NCI-H226 (cell line): ENCODE data around the gene TMEM60.
"Not testable (repeated sequence)": the region's sequence is repeated elsewhere in the genome, so short reads cannot be mapped to it uniquely, and the experiment has no call there.

Experiments used
- DNase-seq: peaks from one replicate; pipeline ENCODE4 v3.0.0-alpha.2; 2015

The TMEM60 gene

GRCh38 chr7:77798394-77799077 lies at the start of gene TMEM60, which contains the start of gene PHTF2:
Gene TMEM60 (minus strand): TSS chr7:77798434. CDS start chr7:77794373, 4,061 bp downstream.
Gene PHTF2 (plus strand): TSS chr7:77798773.
- peak; percentile 100 for DNase-seq

- DNase-seq = no peak
Measured at GRCh38 chr7:77846317-77847092, 48.3 kb upstream of the TMEM60 start.

- no peak for DNase-seq
Measured at GRCh38 chr7:77843194-77843593, 45.0 kb upstream of the TMEM60 start.

GRCh38 chr7:77839919-77840318 lies 41.7 kb upstream of the TMEM60 start:
- DNase-seq = no peak

- DNase-seq = no peak
Measured at GRCh38 chr7:77838929-77839491, 40.8 kb upstream of the TMEM60 start.

DNA sequence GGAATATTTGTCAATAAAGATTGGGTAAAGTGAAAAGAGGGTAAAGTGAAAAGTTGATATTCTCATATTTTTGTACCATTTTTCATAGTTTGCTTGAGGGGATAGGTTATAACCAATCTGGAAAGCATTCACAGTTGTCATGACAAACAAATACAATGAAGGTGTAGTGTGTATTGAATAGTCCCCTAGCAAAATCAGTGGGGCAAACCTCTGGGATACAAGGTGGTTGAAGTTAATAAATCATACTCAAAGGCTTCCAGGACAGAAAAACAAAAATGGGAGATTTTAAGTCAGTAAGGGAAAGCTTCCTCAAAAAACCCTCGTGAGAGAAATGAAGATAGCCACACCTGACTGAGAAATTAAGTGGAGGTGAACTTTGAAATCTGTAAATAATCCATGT lies 39.7 kb upstream of the TMEM60 start:
- no peak for DNase-seq

DNA sequence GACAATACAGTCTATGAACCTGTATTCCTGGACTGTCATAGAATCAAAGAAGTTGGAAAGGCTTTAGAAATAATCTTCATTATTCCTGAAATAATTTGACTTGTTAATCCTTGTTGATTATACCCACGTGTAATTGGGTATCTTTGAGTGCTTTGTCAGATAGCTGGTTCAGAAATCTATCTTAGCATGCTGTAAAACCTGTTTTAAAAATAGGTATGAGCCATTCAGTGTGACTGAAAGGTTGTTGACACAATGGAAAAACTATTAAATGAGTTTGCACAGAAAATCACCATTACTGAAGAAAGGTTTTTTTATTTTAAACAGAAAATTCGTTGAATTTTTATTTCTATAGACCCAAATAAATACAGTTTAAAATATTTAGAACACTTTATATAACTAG lies 39.0 kb upstream of the TMEM60 start:
- no peak for DNase-seq

GRCh38 chr7:77836425-77836824 lies 38.2 kb upstream of the TMEM60 start:
- DNase-seq = not testable (repeated sequence)

- no peak for DNase-seq
Measured at GRCh38 chr7:77833136-77833535, 34.9 kb upstream of the TMEM60 start.

GRCh38 chr7:77831953-77832352 lies 33.7 kb upstream of the TMEM60 start:
- no peak for DNase-seq

GRCh38 chr7:77831481-77831880 lies 33.2 kb upstream of the TMEM60 start:
- DNase-seq = no peak

- no peak for DNase-seq
Measured at GRCh38 chr7:77830649-77831355, 32.6 kb upstream of the TMEM60 start.

GRCh38 chr7:77827999-77828398 lies 29.8 kb upstream of the TMEM60 start:
- DNase-seq = no peak

GRCh38 chr7:77826300-77826699 lies 28.1 kb upstream of the TMEM60 start:
- DNase-seq = no peak

DNA sequence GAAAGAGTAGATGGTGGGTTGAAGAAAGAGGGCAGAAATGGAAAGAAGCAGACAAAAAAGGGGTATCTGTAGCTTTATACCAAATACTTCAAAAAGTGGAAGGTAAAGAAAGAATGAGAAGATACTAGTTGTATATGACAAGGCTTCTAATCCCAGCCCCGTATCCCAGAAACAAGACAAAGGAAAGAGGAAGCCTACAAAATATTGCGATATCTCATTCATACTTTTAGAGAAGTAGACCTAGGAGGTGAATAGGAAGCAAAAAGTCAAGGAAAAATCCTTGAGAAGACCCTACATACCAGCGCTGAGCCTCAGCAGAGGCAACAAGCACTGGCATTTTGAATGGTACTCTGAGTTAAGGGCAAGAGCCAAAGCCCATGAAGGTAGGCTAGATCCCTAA lies 26.9 kb upstream of the TMEM60 start:
- no peak for DNase-seq

DNA sequence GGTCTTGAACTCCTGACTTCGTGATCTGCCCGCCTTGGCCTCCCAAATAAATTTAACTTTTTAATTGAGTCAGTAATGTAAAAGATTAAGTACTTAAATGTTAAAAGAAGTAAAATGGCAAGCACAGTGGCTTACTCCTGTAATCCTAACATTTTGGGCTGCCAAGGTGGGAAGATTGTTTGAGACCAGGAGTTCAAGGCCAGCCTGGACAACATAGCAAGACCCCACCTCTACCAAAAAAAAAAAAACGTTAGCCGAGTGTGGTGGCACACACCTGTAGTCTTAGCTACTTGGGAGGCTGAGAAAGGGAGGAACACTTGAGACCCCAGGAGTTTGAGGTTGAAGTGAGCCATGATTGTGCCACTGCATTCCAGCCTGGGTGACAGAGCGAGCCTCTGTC lies 26.4 kb upstream of the TMEM60 start:
- no peak for DNase-seq

DNA sequence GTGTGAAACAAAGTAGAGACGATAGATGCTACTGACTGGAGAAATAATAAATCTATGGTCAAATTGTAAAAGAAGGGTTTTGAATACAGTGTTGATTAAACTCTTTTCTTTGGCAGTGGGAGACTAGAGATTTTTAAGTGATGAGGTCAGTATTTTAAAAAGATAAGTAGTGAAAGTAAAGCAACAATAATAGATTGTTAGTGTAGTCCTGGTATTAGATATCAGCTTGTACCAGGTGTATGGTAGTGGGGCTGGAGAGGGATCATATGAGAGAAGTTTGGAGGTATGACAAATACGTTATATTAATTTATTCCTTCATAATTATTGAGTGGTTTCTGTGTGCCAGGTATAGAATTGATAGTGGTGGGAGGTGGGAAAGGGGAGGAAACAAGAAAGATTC lies 25.6 kb upstream of the TMEM60 start:
- peak; percentile 35 for DNase-seq

GRCh38 chr7:77822269-77822668 lies 24.0 kb upstream of the TMEM60 start:
- DNase-seq = no peak

DNA sequence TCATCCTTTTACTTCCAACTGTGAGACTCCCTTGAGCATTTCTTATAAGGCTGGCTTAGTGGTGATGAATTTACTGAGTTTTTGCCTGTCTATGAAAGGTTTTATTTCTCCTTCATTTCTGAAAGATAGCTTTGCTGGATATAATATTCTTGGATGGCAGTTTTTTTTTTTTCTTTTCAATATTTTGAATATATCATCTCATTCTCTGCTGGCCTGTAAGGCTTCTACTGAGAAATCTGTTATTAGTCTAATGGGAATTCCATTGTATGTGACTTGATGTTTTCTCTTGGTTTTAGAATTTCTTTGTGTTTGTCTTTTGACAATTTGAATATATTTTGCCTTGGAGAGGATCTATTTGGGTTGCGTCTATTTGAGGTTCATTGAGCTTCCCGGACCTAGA lies 22.7 kb upstream of the TMEM60 start:
- DNase-seq = no peak

DNA sequence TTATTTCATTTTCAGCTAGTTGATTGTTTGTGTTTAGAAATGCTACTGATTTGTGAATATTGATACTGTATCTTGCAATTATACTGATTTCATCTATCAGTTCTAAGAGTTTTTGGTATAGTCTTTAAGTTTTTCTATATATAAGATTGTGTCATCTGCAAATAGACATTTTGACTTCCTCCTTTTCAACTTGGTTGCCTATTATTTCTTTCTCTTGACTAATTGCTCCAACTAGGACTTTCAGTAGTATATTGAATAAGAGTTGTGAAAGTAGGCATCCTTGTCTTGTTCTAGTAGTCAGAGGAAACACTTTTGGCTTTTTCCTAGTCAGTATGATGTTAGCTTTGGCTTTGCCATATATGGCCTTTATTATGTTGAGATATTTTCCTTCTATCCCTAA lies 20.8 kb upstream of the TMEM60 start:
- DNase-seq = no peak

DNA sequence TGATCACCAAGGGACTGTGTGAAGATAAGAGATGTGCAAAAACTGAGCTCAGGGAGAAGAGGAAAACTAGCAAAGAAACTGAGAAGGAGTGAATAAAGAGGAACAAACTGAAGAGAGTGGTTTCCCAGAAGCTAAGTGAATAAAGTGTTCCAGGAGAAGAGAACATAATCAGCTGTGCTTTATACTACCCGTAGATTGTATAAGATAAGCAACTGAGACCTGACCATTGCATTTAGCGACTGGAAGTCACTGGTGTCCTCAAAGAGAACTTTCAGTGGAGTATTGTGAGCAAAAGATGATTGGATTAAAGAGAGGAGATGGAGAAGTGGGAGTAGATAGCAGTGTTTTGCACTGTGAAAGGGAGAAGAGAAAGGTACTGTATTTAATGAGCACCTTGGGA lies 14.9 kb upstream of the TMEM60 start:
- no peak for DNase-seq

- peak; percentile 53 for DNase-seq
Measured at GRCh38 chr7:77812290-77812685, 14.1 kb upstream of the TMEM60 start.

DNA sequence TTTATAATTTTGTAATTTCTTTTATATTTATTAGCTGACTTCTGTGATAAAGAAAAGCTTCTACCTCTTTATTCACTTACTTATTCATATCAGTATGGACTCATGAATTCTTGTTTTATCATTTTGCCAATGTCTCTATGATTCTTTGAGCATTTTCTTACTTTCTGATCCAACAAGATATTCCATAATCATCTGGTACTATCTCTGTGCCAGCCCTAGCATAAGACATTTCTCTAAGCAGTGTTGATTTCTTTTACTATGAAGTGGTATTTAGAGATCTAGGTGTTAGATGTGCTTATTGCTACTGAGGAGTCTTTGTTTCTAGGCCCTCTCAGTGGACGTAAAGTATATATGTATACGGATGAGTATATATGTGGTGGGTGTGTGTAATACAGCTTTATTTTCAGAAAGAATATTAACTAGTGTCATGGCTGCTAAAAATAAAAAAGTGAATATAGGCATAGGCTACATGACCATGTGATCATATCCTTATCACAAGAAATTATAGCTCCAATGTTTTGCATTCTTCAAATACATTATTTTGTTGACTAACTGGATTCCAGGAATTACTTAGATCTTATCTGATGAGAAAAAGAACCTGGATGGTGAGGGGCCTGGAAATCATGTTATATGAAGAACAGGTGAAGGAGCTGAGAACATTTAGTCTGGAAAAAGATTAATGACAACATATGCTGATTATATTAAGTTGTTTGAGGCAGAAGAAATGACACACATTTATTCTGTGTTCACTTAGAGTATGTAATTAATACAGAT lies 13.5 kb upstream of the TMEM60 start:
- DNase-seq = peak; percentile 54
